ENCODE measurements around the gene EIF3J.

- TF ChIP-seq, protein P1, sequence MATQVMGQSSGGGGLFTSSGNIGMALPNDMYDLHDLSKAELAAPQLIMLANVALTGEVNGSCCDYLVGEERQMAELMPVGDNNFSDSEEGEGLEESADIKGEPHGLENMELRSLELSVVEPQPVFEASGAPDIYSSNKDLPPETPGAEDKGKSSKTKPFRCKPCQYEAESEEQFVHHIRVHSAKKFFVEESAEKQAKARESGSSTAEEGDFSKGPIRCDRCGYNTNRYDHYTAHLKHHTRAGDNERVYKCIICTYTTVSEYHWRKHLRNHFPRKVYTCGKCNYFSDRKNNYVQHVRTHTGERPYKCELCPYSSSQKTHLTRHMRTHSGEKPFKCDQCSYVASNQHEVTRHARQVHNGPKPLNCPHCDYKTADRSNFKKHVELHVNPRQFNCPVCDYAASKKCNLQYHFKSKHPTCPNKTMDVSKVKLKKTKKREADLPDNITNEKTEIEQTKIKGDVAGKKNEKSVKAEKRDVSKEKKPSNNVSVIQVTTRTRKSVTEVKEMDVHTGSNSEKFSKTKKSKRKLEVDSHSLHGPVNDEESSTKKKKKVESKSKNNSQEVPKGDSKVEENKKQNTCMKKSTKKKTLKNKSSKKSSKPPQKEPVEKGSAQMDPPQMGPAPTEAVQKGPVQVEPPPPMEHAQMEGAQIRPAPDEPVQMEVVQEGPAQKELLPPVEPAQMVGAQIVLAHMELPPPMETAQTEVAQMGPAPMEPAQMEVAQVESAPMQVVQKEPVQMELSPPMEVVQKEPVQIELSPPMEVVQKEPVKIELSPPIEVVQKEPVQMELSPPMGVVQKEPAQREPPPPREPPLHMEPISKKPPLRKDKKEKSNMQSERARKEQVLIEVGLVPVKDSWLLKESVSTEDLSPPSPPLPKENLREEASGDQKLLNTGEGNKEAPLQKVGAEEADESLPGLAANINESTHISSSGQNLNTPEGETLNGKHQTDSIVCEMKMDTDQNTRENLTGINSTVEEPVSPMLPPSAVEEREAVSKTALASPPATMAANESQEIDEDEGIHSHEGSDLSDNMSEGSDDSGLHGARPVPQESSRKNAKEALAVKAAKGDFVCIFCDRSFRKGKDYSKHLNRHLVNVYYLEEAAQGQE (IDR thresholded peaks at IDR 0.05), result no peak
- no peak for TF ChIP-seq CBX2 (IDR thresholded peaks at IDR 0.05; ENCODE audit: borderline replicate concordance, low read depth)
Observed at GRCh38 chr15:44573386-44573785, 36.4 kb downstream of the EIF3J start.

Measured in A549 (cell line).